GM19455 (cell line): Measurements from ENCODE around the gene C2orf92.
"Not testable (repeated sequence)": the region's sequence is repeated elsewhere in the genome, so short reads cannot be mapped to it uniquely, and the experiment has no call there.

Experiments used
- ATAC-seq: cut with Tn5 transposase; IDR thresholded peaks from one replicate; pipeline ENCODE4 v1.9.1; 2021; ENCODE audit not compliant: unreplicated experiment

Gene C2orf92

DNA sequence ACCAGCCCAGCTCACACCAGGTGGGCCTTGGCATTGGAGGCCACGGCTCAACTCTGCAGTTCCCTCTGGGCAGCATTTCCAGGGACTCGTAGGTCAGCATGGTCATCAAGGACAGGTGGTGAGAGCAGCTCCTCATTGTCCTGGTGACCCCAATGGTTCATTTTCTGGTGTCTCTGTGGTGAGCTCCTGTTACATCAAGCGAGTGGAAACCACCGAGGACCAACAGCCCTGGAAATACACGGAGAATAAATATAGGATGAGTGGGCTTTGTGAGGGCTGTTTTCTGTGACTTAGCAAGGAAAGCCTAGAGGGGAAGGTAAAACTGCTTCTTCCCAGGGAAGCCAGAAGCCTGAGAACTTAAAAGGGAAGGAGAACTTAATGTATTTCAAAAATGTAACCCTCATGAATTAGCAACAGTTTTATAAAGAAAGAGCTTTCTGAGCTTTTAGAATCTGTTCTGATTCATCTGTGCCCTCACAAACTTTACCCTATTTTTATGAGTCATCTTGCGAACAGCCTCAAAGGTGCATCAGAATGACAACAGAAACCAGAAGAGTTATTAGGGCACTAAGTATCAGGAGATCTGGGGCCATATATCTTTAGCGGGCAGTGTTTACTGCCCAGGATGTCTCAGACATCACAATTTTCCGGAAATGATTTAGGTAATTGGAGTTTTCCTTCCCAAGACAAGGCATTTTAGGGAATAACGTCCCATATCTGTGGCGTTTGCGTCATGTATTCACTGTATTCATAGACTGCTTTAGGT, 18.7 kb downstream of the C2orf92 start:
- no peak for ATAC-seq

- ATAC-seq, result no peak
Measured at GRCh38 chr2:97691166-97691565, 21.7 kb downstream of the C2orf92 start.

- ATAC-seq, result no peak
Measured at GRCh38 chr2:97693476-97693875, 24.0 kb downstream of the C2orf92 start.

- ATAC-seq, result no peak
Measured at GRCh38 chr2:97695744-97696143, 26.2 kb downstream of the C2orf92 start.

DNA sequence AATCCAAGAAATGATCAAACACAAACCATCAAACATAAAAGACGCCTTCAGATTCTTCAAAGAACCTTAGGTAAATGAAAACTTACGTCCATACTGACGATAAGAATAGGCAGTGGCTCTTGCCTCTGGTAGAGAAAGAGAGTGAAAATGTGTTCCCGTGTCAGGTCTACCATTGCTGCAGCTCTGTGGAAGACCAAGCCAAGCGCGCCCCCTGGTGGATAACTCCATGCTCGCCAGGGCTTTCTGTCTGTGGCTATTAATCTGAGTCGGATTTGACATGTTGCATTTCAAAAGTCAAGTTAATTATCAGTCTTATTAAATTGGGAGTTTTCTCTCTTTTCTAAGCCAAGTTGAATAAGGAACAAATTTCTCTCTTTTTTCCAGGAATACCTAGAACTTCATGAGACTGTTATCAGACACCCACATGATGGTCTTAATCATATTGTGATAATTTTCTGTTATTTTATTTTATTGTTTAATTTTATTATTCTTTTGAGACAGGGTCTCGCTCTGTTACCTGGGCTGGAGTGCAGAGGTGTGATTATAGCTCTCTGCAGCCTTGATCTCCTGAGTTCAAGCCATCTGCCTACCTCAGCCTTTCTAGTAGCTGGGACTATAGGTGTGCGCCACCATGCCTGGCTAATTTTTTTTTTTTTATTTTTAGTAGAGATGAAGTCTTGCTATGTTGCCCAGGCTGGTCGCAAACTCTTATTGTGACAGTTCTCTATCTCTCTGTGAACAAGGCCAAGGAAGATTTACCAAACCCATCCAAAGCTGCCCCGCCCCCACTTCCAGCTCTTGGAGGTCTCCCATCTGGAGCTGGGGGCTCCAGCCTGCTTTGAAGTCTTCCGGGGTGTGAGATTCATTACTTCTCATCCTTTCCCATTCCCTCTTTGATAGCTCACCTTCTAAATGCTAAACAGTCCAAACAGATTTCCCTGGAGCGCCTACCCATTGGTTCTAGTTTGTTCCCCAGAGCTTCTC, 28.0 kb downstream of the C2orf92 start:
- peak; percentile 67 for ATAC-seq

GRCh38 chr2:97698530-97698929, 29.0 kb downstream of the C2orf92 start:
- no peak for ATAC-seq

DNA sequence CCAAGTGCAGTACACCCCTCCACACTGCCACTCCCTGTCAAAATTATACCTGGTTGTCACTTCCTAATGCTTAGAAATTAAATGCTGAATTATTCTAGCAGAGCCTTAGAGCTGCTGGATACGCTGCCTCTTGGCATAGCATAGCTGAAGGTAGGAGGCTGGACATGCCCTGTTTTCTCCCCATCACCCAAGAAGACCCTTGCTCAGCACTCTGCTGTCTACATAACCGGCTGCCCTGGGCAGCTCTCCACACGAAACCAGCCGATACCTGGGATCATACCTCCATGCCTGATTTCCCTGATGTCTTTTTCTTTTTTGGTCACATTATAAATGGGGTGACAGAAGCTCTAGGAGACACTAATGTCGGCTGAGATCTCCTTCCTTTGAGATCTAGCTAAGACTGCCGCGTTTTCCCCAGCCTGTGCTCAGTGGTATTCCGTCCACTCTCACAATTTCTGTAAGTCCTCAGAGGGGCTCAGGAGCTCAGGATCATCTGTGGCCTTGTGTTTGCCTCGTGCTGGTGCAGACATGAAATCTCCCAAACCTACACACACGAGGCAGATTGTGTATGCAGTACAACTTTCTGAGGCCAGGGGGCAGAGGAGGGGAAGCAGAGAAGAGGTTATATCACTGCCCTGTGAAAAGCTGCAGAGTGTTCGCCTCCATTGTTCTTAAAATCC, 30.4 kb downstream of the C2orf92 start:
- ATAC-seq, result peak; percentile 62

DNA sequence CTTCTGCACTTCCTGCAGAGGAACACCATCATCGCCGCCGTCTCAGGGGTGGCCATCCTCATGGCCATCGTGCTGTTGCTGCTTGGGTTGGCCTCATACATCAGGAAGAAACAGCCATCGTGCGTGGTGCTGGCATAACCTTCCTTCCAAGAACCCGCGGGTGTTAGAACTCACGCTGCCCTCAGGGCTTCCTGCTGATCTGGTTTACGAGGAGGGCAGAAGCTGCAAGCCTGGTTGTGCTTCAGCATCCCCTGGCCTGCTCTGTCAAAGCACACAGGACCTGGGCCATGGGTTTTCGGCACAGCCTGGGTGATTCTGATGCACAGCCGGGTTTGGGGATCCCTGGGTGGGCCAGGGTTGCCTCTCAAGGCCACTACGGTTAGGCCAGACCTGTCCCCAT, 31.7 kb downstream of the C2orf92 start:
- ATAC-seq, result no peak

DNA sequence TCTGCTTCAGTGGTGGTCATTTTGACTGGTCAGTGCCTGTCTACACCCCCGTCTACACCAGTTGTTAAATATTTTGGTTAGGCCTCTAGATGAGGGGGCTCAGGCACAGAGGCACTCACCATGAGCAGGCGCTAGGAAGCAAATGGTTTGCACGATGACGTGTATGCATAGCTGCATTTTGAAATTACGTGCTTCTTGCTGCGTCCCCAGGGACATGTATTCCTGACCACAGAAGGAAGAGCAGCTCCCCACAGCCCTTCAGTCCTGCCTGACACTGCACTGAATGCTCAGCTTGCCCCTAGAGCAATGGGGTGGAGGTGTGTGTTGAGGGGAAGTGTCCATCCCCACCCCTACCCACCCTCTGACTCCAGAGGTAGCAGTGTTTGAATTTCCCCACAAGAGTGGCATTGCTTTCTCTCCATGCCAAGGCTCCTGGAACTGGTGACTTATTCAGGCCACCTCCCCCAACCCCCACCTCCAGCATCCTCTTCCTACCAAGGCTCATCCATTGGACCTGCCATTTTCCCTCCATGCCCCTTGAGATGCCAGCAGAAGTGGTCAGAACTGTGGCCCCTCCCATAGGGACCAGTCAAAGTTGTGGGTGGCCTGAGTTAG, 32.4 kb downstream of the C2orf92 start:
- ATAC-seq, result no peak

GRCh38 chr2:97702731-97703470, 33.4 kb downstream of the C2orf92 start:
- no peak for ATAC-seq

- ATAC-seq, result no peak
Measured at GRCh38 chr2:97703741-97704140, 34.2 kb downstream of the C2orf92 start.

DNA sequence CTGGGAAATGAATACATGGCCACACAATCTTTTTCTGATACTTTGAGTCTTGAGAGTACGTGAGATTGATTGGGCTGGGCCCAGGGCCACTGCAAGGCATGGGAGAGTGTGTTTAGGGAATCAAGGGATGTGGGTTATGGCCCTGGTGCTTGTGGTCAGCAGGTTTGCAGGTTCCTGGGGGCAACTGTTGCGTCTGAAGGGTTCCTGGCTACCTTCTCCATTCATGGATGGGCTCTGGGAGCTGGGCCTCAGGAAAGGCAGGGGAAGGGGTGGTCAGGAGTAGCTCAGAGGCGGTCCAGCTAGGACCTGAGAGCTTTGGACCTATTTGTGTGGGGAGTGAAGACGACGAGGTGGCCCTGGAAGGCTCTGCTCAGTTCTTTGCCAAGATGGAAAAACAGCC, 35.5 kb downstream of the C2orf92 start:
- ATAC-seq, result no peak

DNA sequence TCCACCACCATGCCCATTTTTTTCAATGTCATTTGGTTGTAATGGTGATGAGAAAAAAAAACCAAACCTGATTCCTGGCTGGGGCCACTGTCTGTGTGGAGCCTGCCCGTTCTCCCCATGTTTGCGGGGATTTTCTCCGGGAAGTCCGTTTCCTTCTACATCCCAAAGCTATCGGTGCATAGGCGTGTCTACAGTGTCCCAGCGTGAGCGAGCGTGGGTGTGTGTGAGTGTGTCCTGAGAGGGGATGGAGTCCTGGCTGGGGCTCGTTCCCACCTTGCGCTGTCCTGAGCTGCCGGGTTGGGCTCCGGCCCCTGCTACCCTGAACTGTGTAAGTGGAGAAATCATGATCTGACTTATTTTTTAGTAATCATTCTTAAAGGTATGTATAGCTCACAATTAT, 36.6 kb downstream of the C2orf92 start:
- no peak for ATAC-seq

DNA sequence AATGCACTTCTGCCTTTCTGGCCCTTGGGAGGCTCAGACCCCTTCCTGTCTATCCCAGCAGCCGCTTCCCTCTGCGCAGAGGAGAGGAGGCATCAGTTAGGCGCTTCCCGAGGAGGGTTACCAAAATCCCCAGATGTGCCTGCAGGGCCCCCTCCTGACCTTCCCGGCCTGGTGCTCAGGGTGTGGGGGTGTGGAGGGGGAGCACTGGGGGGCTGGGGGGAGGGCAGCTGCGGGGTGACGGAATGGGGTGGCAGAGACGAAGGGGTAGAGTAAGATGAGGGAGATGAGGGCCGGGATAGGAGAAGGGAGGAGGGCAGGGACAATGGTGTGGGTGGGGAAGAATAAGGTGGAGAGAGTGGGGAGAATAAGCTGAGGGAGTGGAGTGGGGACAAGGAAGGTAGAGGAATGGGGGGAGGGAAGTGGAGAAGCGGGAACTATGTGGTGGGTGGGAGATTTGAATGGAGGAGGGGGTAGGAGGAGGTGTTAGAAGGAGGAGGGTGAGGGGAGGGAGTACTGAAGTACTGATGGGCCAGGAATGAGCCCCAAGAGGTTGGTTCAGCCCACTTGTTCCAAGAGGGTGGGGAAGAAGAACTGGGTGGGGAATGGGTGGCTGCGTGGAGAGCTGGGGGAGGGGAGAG, 37.3 kb downstream of the C2orf92 start:
- no peak for ATAC-seq

DNA sequence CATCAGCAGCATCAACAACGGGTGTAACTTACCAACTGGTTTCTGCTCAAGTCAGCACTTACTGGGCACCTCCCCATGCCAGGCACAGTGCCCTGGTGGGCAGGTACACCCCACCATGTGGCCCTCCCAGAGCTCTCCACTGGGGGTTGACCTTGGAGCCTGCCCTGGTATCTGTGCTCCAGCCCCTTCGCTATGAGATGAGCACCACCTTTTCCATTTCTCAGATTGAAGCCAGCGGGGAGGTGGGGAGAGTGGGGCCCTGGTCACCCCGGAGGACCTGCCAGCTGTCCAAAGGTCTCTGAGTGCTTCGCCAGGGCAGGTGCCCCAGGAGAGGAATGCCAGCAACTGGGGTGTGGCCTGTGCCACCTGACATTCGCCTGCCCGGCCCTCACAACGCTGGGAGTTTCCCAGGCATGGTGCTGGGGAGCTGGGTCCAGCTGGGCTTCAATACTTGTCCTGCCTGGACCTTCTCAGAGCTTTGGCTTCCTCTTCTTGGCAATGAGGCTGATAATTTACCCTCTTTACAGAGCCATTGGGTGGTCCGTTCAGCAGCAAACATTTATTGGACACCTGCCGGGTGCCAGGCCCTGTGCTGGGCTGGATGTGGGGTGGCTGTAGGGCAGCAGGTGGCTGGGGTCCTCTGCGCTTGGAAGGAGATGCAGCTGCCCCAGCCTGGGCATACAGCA, 38.0 kb downstream of the C2orf92 start:
- ATAC-seq, result no peak

DNA sequence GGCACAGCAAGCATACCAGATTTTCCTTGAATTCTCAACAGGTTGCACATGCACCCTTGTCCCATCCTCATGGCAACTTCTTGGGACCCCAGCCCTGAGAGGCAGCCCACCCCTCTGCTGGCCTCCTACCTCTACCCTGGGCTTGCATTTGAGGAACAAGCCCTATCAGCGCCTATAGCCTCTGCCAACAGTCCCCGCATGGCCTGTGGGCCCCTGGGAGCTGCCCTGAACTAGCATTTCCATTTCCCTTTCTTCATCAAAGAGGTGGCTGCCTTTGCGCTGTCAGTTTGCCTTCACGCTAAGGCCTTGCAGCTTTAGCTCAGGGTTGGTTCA, 38.5 kb downstream of the C2orf92 start:
- ATAC-seq, result no peak

DNA sequence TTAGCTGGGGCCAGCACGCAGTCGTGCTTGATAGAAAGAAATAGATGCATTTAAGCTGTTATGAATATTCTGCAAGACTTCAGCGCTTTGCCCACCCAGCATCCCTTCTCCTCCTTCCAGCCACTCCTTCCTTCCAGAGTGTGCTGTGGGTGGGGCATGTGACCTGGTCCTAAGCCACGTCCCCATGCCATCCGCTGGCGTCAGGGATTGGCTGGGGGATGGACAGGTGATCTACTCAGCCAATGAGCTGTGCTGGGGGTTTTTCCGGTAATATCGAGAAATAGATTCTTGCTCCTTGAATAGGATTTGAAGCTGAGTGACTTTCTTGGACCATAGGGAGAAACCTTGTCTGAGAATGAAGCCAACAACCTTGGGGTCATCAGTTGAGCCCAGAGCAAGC, 39.1 kb downstream of the C2orf92 start:
- ATAC-seq, result no peak

GRCh38 chr2:97711394-97711711, 41.8 kb downstream of the C2orf92 start:
- ATAC-seq, result no peak

- not testable (repeated sequence) for ATAC-seq
Measured at GRCh38 chr2:97712175-97712574, 42.7 kb downstream of the C2orf92 start.
